ENCODE data around the gene ADGRL3. TPM values are rescaled to one million over a fixed set of nuclear protein-coding genes. Genes with fewer than 3 reads are reported as not detected.
"Not testable (repeated sequence)": the region's sequence is repeated elsewhere in the genome, so short reads cannot be mapped to it uniquely, and the experiment has no call there.

ADGRL3 gene
- polyA plus RNA-seq, 1 experiment, result 0.35 TPM

DNA sequence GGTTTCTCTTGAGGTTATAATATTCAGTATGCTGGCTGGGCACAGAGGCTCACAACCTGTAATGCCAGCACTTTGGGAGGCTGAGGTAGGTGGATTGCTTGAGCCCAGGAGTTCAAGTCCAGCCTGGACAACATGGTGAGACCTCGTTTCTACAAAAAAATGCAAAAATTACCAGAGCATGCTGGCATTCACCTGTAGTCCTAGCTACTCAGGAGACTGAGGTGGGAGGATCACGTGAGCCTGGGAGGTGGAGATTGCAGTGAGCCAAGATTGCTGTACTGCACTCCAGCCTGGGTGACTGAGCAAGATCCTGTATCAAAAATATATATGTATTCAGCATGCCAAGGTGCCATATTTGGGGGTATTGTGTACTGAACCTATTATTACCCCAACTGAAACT, 552.5 kb downstream of the ADGRL3 start:
- Histone ChIP-seq H3K27me3 (ENCODE audit: control insufficient read depth, insufficient read depth, low read length) (no peaks in the 10 kb centered on the region), H3K27ac (ENCODE audit: low read depth, low read length) (no peak overlapping the region), H3K4me3 (ENCODE audit: low read depth, low read length) (no peak overlapping the region), H3K9me3 (ENCODE audit: control insufficient read depth, insufficient read depth, low read length) (no peaks in the 10 kb centered on the region)
- ChIA-PET CTCF (no interaction called here), POLR2A (no interaction called here)
- no peak for DNase-seq (ENCODE audit: low read depth, low spot score)
- TF ChIP-seq, protein P1, sequence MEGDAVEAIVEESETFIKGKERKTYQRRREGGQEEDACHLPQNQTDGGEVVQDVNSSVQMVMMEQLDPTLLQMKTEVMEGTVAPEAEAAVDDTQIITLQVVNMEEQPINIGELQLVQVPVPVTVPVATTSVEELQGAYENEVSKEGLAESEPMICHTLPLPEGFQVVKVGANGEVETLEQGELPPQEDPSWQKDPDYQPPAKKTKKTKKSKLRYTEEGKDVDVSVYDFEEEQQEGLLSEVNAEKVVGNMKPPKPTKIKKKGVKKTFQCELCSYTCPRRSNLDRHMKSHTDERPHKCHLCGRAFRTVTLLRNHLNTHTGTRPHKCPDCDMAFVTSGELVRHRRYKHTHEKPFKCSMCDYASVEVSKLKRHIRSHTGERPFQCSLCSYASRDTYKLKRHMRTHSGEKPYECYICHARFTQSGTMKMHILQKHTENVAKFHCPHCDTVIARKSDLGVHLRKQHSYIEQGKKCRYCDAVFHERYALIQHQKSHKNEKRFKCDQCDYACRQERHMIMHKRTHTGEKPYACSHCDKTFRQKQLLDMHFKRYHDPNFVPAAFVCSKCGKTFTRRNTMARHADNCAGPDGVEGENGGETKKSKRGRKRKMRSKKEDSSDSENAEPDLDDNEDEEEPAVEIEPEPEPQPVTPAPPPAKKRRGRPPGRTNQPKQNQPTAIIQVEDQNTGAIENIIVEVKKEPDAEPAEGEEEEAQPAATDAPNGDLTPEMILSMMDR (IDR thresholded peaks at IDR 0.05; ENCODE audit: low read depth, low read length), result no peak

DNA sequence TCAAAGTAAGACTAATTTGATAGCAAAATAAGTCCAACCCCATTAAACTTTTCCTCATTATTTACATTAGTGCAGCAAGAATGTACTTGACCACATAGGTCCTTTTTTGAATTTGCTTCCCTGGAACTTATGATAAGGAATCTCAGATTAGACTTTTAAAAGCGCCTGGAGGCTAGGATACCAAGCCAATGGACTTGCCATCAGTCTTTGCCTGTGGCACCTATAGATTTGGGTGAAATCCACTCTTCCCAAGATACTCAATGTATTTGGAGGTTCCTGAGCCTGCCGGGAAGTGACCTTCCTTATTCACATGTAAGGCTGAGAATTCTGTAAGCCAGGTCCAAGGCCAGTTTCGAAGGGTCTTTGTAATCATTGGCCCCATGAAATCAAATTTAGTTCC, 553.6 kb downstream of the ADGRL3 start:
- no peak overlapping the region for H3K27ac ChIP-seq (ENCODE audit: low read depth, low read length)
- TF ChIP-seq, protein P1 (IDR thresholded peaks at IDR 0.05; ENCODE audit: low read depth, low read length), result no peak
- H3K9me3 ChIP-seq (ENCODE audit: control insufficient read depth, insufficient read depth, low read length), result no peaks in the 10 kb centered on the region
- POLR2A ChIA-PET, result no interaction called here
- DNase-seq (ENCODE audit: low read depth, low spot score), result no peak
- H3K4me3 ChIP-seq (ENCODE audit: low read depth, low read length), result no peak overlapping the region
- H3K27me3 ChIP-seq (ENCODE audit: control insufficient read depth, insufficient read depth, low read length), result no peaks in the 10 kb centered on the region
- CTCF ChIA-PET, result no interaction called here

DNA sequence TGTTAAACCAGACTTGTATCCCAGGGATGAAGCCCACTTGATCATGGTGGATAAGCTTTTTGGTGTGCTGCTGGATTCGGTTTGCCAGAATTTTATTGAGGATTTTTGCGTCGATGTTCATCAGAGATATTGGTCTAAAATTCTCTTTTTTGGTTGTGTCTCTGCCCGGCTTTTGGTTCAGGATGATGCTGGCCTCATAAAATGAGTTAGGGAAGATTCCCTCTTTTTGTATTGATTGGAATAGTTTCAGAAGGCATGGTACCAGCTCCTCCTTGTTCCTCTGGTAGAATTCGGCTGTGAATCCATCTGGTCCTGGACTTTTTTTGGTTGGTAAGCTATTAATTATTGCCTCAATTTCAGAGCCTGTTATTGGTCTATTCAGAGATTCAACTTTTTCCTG, 556.8 kb downstream of the ADGRL3 start:
- DNase-seq (ENCODE audit: low read depth, low spot score); CTCF ChIA-PET; H3K4me3 ChIP-seq (ENCODE audit: low read depth, low read length); H3K27me3 ChIP-seq (ENCODE audit: control insufficient read depth, insufficient read depth, low read length); H3K27ac ChIP-seq (ENCODE audit: low read depth, low read length); POLR2A ChIA-PET; H3K9me3 ChIP-seq (ENCODE audit: control insufficient read depth, insufficient read depth, low read length): not testable (repeated sequence)

DNA sequence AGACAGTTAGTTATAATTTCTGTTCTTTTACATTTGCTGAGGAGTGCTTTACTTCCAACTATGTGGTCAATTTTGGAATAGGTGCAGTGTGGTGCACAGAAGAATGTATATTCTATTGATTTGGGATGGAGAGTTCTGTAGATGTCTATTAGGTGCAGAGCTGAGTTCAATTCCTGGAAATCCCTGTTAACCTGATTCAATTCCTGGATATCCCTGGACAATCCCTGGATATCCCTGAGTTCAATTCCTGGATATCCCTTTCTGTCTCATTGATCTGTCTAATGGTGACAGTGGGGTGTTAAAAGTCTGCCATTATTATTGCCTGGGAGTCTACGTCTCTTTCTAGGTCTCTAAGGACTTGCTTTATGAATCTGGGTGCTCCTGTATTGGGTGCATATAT, 557.9 kb downstream of the ADGRL3 start:
- POLR2A ChIA-PET; CTCF ChIA-PET; DNase-seq (ENCODE audit: low read depth, low spot score); H3K27ac ChIP-seq (ENCODE audit: low read depth, low read length); H3K9me3 ChIP-seq (ENCODE audit: control insufficient read depth, insufficient read depth, low read length); H3K27me3 ChIP-seq (ENCODE audit: control insufficient read depth, insufficient read depth, low read length); H3K4me3 ChIP-seq (ENCODE audit: low read depth, low read length): not testable (repeated sequence)

DNA sequence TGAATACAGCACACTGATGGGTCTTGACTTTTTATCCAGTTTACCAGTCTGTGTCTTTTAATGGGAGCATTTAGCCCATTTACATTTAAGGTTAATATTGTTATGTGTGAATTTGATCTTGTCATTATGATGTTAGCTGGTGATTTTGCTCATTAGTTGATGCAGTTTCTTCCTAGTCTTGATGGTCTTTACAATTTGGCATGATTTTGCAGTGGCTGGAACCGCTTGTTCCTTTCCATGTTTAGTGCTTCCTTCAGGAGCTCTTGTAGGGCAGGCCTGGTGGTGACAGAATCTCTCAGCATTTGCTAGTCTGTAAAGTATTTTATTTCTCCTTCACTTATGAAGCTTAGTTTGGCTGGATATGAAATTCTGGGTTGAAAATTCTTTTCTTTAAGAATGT, 558.5 kb downstream of the ADGRL3 start:
- H3K4me3 ChIP-seq (ENCODE audit: low read depth, low read length); DNase-seq (ENCODE audit: low read depth, low spot score); H3K27ac ChIP-seq (ENCODE audit: low read depth, low read length); CTCF ChIA-PET; POLR2A ChIA-PET; H3K9me3 ChIP-seq (ENCODE audit: control insufficient read depth, insufficient read depth, low read length); H3K27me3 ChIP-seq (ENCODE audit: control insufficient read depth, insufficient read depth, low read length): not testable (repeated sequence)

DNA sequence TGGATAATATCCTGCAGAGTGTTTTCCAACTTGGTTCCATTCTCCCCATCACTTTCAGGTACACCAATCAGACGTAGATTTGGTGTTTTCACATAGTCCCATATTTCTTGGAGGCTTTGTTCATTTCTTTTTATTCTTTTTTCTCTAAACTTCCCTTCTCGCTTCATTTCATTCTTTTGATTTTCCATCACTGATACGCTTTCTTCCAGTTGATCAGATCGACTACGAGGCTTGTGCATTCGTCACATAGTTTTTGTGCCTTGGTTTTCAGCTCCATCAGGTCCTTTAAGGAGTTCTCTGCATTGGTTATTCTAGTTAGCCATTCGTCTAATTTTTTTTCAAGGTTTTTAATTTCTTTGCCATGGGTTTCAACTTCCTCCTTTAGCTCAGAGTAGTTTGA, 559.1 kb downstream of the ADGRL3 start:
- H3K4me3 ChIP-seq (ENCODE audit: low read depth, low read length); H3K27ac ChIP-seq (ENCODE audit: low read depth, low read length); POLR2A ChIA-PET; H3K27me3 ChIP-seq (ENCODE audit: control insufficient read depth, insufficient read depth, low read length); CTCF ChIA-PET; H3K9me3 ChIP-seq (ENCODE audit: control insufficient read depth, insufficient read depth, low read length); DNase-seq (ENCODE audit: low read depth, low spot score): not testable (repeated sequence)

DNA sequence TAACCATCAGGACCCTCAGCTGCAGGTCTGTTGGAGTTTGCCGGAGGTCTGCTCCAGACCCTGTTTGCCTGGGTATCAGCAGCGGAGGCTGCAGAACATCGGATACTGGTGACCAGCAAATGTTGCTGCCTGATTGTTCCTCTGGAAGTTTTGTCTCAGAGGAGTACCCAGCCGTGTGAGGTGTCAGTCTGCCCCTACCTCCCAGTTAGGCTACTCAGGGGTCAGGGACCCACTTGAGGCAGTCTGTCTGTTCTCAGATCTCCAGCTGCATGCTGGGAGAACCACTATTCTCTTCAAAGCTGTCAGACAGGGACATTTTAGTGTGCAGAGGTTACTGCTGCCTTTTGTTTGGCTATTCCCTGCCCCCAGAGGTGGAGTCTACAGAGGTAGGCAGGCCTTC, 559.8 kb downstream of the ADGRL3 start:
- POLR2A ChIA-PET; CTCF ChIA-PET; DNase-seq (ENCODE audit: low read depth, low spot score): not testable (repeated sequence)

DNA sequence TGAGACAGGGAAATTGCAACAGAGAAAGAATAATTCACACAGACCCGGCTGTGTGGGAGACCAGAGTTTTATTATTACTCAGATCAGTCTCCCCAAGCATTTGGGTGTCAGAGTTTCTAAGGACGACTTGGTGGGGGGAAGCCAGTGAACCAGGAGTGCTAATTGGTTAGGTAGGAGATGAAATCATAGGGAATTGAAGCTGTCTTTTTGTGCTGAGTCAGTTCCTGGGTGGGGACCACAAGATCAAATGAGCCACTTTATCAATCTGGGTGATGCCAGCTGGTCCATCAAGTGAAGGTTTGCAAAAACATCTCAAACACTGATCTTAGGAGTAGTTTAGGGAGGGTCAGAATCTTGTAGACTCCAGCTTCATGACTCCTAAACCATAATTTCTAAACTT, 560.7 kb downstream of the ADGRL3 start:
- POLR2A ChIA-PET, result no interaction called here
- peaks cover 6% of the 10 kb centered on the region; the same call in 1 of the 2 replicates for H3K9me3 ChIP-seq (ENCODE audit: control insufficient read depth, insufficient read depth, low read length)
- no peak overlapping the region for H3K4me3 ChIP-seq (ENCODE audit: low read depth, low read length)
- TF ChIP-seq, protein P1 (IDR thresholded peaks at IDR 0.05; ENCODE audit: low read depth, low read length), result no peak
- CTCF ChIA-PET, result interaction anchor here (0.6 kb wide), 1 partner anchor 75 kb away, joined by 5 read pairs; no protein-coding TSS in a partner anchor
- H3K27ac ChIP-seq (ENCODE audit: low read depth, low read length), result no peak overlapping the region
- no peak for DNase-seq (ENCODE audit: low read depth, low spot score)
- H3K27me3 ChIP-seq (ENCODE audit: control insufficient read depth, insufficient read depth, low read length), result no peaks in the 10 kb centered on the region

More for the DNA sequence above, 559.8 kb downstream of the ADGRL3 start:
- not testable (repeated sequence) for H3K27ac ChIP-seq (ENCODE audit: low read depth, low read length); H3K9me3 ChIP-seq (ENCODE audit: control insufficient read depth, insufficient read depth, low read length); H3K27me3 ChIP-seq (ENCODE audit: control insufficient read depth, insufficient read depth, low read length); H3K4me3 ChIP-seq (ENCODE audit: low read depth, low read length)
